ENCODE results near the gene MYL3.

DNA sequence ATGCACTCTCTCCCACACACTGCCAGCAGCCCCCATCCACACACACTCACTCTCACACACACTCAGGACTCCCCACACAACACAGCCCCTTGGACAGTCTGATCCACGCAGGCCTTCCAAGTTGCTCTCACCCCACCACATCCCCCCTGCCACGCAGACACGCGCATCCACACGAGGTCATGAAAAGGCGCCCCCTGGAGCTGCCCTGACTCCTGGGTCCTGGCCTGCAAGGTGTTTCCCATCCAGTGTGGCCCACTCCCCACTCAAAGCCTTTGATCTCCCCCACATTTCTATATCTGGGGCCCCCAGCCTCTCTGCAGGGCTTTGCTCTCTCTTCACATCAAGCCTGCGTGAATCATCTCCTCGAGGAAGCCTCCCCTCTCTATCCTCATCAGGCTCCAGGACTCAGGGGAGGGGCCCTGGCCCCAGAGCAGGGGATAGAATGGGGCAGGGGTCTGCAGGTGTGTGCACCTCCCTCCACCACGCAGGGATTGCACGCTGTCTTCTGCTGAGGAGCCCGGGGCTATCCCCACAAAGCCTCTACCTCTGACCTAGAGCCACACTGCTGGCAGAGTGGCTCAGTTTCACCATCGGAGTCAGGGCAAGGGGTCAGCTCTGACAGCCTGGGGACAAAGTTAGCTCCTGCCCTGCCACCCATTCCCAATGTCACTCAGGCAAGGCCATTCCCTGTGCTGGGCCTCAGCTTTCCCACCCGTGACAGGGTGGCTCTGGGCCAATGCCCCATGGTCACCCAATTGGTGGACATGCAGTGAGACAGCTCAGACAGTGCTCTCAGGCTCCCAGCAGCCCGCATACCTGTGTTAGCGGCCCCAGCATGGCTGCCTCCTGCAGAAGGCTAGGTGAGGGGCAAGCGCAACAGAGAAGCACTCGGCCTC is 6.4 kb downstream of the MYL3 start:
- TF ChIP-seq, protein P1, sequence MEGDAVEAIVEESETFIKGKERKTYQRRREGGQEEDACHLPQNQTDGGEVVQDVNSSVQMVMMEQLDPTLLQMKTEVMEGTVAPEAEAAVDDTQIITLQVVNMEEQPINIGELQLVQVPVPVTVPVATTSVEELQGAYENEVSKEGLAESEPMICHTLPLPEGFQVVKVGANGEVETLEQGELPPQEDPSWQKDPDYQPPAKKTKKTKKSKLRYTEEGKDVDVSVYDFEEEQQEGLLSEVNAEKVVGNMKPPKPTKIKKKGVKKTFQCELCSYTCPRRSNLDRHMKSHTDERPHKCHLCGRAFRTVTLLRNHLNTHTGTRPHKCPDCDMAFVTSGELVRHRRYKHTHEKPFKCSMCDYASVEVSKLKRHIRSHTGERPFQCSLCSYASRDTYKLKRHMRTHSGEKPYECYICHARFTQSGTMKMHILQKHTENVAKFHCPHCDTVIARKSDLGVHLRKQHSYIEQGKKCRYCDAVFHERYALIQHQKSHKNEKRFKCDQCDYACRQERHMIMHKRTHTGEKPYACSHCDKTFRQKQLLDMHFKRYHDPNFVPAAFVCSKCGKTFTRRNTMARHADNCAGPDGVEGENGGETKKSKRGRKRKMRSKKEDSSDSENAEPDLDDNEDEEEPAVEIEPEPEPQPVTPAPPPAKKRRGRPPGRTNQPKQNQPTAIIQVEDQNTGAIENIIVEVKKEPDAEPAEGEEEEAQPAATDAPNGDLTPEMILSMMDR (IDR thresholded peaks at IDR 0.05): no peak
- TF ChIP-seq EZH2 (IDR thresholded peaks at IDR 0.05; ENCODE audit: borderline replicate concordance, insufficient read depth, low read depth, low read length, poor library complexity, severe bottlenecking): no peak
